ENCODE results near the gene CLSTN2. TPM values are rescaled to one million over a fixed set of nuclear protein-coding genes. Genes with fewer than 3 reads are reported as not detected.

Gene CLSTN2
- total RNA-seq, 1 experiment from 2014 or later: not detected

DNA sequence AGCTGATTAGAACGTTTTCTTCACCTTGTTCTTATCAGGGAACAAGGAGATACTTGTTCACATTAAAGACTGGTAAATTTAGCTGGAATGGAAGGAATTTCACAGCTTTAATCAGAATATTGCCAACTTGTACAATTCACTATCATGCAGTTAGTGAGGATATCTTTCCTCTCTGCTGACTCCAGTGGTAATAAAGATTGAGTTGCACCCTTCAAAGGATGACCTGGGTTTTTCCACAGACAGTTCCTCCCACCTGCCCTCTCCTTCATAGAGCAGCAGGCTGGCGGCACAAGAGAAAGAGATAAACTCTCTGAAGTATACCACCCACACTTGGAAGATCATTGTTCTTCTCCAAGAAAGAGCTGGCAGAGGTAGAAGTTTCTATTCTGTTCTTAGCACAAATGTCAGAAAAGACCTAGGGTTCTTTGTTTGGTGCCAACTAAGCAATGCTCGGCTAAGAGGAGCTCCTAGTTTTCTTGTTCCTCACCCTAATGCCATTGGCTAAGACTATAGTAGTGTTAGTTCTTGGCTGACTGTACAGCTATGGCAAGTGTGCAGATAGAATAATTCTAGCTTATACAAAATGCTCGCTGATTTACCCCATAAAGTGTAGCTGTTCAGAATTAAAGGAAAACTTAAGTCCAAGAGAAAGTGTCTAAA lies 169.1 kb downstream of the CLSTN2 start:
- no peak overlapping the region for H3K9ac ChIP-seq (ENCODE audit: low read length)
- intact Hi-C loops (cut with micrococcal nuclease): no loop called here
- DNase-seq: no peak
- no peaks in the 10 kb centered on the region for H3K9me2 ChIP-seq (replicated peaks; ENCODE audit: low read length)
- ATAC-seq: no peak
- H3K9me3 ChIP-seq (ENCODE audit: low read length): no peaks in the 10 kb centered on the region
- H3K4me1 ChIP-seq (ENCODE audit: insufficient read depth, low read length): no peaks in the 10 kb centered on the region
- no peaks in the 10 kb centered on the region for H3K79me2 ChIP-seq (ENCODE audit: low read length)
- no peak overlapping the region for H3K4me2 ChIP-seq (ENCODE audit: low read length)
- no peak overlapping the region for H3K27ac ChIP-seq (ENCODE audit: low read length)
- ChIA-PET CTCF (no interaction called here), POLR2A (ENCODE audit: unreplicated experiment) (no interaction called here)
- no TSS peak for BruUV-seq (replicated peaks)
- H4K20me1 ChIP-seq (ENCODE audit: low read length): no peaks in the 10 kb centered on the region
- no peak overlapping the region for H2AFZ ChIP-seq (ENCODE audit: low read length)
- no peaks in the 10 kb centered on the region for H3K27me3 ChIP-seq (ENCODE audit: low read length)
- H3K4me3 ChIP-seq (ENCODE audit: low read length): no peak overlapping the region
- TF ChIP-seq, protein P1, sequence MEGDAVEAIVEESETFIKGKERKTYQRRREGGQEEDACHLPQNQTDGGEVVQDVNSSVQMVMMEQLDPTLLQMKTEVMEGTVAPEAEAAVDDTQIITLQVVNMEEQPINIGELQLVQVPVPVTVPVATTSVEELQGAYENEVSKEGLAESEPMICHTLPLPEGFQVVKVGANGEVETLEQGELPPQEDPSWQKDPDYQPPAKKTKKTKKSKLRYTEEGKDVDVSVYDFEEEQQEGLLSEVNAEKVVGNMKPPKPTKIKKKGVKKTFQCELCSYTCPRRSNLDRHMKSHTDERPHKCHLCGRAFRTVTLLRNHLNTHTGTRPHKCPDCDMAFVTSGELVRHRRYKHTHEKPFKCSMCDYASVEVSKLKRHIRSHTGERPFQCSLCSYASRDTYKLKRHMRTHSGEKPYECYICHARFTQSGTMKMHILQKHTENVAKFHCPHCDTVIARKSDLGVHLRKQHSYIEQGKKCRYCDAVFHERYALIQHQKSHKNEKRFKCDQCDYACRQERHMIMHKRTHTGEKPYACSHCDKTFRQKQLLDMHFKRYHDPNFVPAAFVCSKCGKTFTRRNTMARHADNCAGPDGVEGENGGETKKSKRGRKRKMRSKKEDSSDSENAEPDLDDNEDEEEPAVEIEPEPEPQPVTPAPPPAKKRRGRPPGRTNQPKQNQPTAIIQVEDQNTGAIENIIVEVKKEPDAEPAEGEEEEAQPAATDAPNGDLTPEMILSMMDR (conservative IDR thresholded peaks at IDR 0.05; ENCODE audit: low read depth, low read length): no peak
- TF ChIP-seq EZH2phosphoT487 (IDR thresholded peaks at IDR 0.05; ENCODE audit: borderline replicate concordance, low read length) (no peak), EZH2 (IDR thresholded peaks at IDR 0.05; ENCODE audit: low read length, unreplicated experiment) (no peak)
- H3K36me3 ChIP-seq (ENCODE audit: low read depth, low read length): no peaks in the 10 kb centered on the region
- H3F3A ChIP-seq (ENCODE audit: low read length, unreplicated experiment): no peaks in the 10 kb centered on the region

DNA sequence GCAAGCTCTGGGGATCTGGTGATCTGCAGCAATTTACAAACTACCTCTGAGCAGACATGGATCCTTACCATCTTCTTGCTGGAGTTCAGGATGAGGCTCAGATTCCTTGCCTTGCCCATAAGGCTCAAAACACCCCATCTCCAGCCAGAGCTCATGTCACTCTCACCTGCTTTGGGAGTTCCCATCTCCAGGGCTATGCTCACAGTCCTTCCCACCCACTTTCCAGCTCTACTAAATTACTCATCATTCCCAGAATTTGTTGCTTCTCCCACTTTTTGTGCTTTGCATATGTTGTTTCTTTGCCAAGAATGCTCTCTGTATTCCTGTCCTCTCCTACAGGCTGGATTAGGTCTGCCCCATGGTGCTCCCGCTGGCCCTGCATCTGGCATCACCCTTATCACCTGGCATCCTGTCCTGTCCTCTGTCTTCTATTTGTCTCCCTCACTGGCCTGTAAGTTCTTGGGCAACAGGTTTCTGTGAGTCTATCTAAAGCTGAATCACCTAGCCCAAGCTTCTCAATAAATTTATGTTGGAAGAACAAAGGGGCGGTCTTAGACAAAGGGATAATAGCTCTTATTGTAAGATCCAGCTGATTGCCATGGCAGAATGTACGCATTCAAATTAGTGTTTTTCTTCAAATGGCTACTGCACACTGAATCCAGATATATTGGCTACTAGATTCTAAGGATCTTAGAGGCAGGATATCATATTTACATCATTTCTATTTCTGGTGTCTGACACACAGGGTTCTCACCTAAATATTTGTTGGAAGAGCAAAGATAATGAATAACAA lies 179.2 kb downstream of the CLSTN2 start:
- DNase-seq (no peak), ATAC-seq (no peak)
- Histone ChIP-seq H3K27ac (ENCODE audit: low read length) (no peak overlapping the region), H4K20me1 (ENCODE audit: low read length) (no peaks in the 10 kb centered on the region), H3K36me3 (ENCODE audit: low read depth, low read length) (no peaks in the 10 kb centered on the region), H3F3A (ENCODE audit: low read length, unreplicated experiment) (no peaks in the 10 kb centered on the region), H3K9me2 (replicated peaks; ENCODE audit: low read length) (no peaks in the 10 kb centered on the region), H3K79me2 (ENCODE audit: low read length) (no peaks in the 10 kb centered on the region), H3K27me3 (ENCODE audit: low read length) (no peaks in the 10 kb centered on the region), H3K4me2 (ENCODE audit: low read length) (no peak overlapping the region), H3K4me3 (ENCODE audit: low read length) (no peak overlapping the region), H3K4me1 (ENCODE audit: insufficient read depth, low read length) (no peaks in the 10 kb centered on the region), H3K9me3 (ENCODE audit: low read length) (no peaks in the 10 kb centered on the region), H2AFZ (ENCODE audit: low read length) (no peak overlapping the region), H3K9ac (ENCODE audit: low read length) (no peak overlapping the region)
- no peak for TF ChIP-seq EZH2phosphoT487 (IDR thresholded peaks at IDR 0.05; ENCODE audit: borderline replicate concordance, low read length)
- TF ChIP-seq EZH2 (IDR thresholded peaks at IDR 0.05; ENCODE audit: low read length, unreplicated experiment): no peak
- TF ChIP-seq, protein P1 (conservative IDR thresholded peaks at IDR 0.05; ENCODE audit: low read depth, low read length): no peak
- CTCF ChIA-PET: no interaction called here
- BruUV-seq (replicated peaks): no TSS peak
- intact Hi-C loops (cut with micrococcal nuclease): no loop called here
- POLR2A ChIA-PET (ENCODE audit: unreplicated experiment): no interaction called here

DNA sequence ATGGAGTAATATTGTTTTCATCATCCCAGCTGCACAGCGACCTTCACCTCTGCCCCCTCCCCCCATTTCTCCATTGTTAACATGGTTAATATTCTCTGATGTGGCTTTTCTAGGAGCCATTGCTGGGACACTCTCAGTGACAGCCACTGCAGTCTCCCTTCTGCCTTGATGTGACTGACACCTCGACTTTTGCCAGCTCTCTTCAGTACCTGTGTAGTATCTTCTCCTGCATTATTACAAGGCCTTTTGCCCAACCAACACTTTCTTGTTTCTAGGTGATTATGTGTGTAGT lies 179.8 kb downstream of the CLSTN2 start:
- no TSS peak for BruUV-seq (replicated peaks)
- Histone ChIP-seq H3K4me3 (ENCODE audit: low read length) (no peak overlapping the region), H3K4me1 (ENCODE audit: insufficient read depth, low read length) (no peaks in the 10 kb centered on the region), H3K4me2 (ENCODE audit: low read length) (no peak overlapping the region), H2AFZ (ENCODE audit: low read length) (no peak overlapping the region), H3K27me3 (ENCODE audit: low read length) (no peaks in the 10 kb centered on the region), H3K36me3 (ENCODE audit: low read depth, low read length) (no peaks in the 10 kb centered on the region), H3K27ac (ENCODE audit: low read length) (no peak overlapping the region), H3K79me2 (ENCODE audit: low read length) (no peaks in the 10 kb centered on the region), H3F3A (ENCODE audit: low read length, unreplicated experiment) (no peaks in the 10 kb centered on the region), H4K20me1 (ENCODE audit: low read length) (no peaks in the 10 kb centered on the region), H3K9ac (ENCODE audit: low read length) (no peak overlapping the region), H3K9me2 (replicated peaks; ENCODE audit: low read length) (no peaks in the 10 kb centered on the region), H3K9me3 (ENCODE audit: low read length) (no peaks in the 10 kb centered on the region)
- CTCF ChIA-PET: no interaction called here
- TF ChIP-seq, protein P1 (conservative IDR thresholded peaks at IDR 0.05; ENCODE audit: low read depth, low read length): no peak
- DNase-seq (no peak), ATAC-seq (no peak)
- POLR2A ChIA-PET (ENCODE audit: unreplicated experiment): no interaction called here
- intact Hi-C loops (cut with micrococcal nuclease): no loop called here

Data from PC-3 (cell line).